ENCODE data around the gene PDZD2. TPM values are rescaled to one million over a fixed set of nuclear protein-coding genes. Genes with fewer than 3 reads are reported as not detected.
"Not testable (repeated sequence)": the region's sequence is repeated elsewhere in the genome, so short reads cannot be mapped to it uniquely, and the experiment has no call there.

Gene PDZD2
- polyA plus RNA-seq, 6 donors from 2014 or later, result 0.05 to 0.24 (median 0.06) TPM; not detected in 1

- H3K27ac Mint-ChIP-seq, result no peak overlapping the region
- peak overlapping the region in 1 of 8 donors; percentile 1 for H3K4me3 Mint-ChIP-seq
- peaks cover 0 to 4% (median 0%) of the 10 kb centered on the region in 3 donors for H3K27me3 Mint-ChIP-seq
These were observed 121.0 kb downstream of the PDZD2 start for GRCh38 chr5:31759925-31760324.

DNA sequence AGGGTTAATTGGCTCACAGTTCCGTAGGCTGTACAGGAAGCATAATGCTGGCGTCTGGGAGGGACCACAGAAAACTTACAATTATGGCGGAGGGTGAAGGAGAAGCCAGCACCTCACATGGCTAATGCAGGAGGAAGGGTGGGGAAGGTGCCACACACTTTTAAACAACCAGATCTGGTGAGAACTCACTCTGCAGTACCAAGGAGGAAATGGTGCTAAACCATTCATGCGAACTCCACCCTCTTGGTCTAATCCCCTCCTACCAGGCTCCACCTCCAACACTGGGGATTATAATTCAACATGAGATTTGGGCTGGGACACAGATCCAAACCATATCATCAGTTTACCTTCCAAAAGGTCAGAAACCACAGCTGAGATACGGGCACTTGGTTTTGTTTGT lies 122.9 kb downstream of the PDZD2 start:
- H3K9me3 Mint-ChIP-seq, result peaks cover 0 to 10% (median 4%) of the 10 kb centered on the region in 7 donors
- peaks cover 0 to 4% (median 0%) of the 10 kb centered on the region in 3 donors for H3K27me3 Mint-ChIP-seq
- no peak for DNase-seq
- no peak overlapping the region for H3K27ac Mint-ChIP-seq
- no peak for ATAC-seq (ENCODE audit: low read depth in 2 of 2)
- no peaks in the 10 kb centered on the region for H3K4me1 Mint-ChIP-seq
- no peak overlapping the region for H3K4me3 Mint-ChIP-seq
- no peaks in the 10 kb centered on the region for H3K36me3 Mint-ChIP-seq

More at GRCh38 chr5:31759925-31760324, 121.0 kb downstream of the PDZD2 start:
- no peaks in the 10 kb centered on the region for H3K36me3 Mint-ChIP-seq
- DNase-seq, result no peak
- H3K9me3 Mint-ChIP-seq, result peaks cover 0 to 10% (median 4%) of the 10 kb centered on the region in 7 donors
- H3K4me1 Mint-ChIP-seq, result no peaks in the 10 kb centered on the region
- no peak for ATAC-seq (ENCODE audit: low read depth in 2 of 2)

DNA sequence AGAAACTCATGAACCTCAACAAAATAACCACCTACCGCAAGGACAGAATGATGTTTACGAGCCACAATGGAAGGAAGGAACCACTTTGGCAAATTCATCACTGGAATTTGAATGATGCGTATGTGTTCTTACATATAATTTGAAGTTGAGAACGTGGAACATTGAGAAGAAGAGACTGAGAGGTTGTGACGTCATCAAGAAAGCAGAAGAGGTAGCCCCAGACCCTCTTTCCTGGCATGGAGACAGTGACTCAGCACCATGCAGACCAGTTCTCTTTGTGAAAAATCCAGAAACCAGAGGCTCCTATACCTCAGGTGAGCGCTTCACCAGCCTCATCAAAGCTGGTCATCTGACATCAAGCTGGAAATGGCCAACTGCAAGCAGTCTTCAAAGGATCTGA lies 124.5 kb downstream of the PDZD2 start:
- Mint-ChIP-seq H3K27me3 (peaks cover 0 to 4% (median 0%) of the 10 kb centered on the region in 3 donors), H3K4me3 (no peak overlapping the region), H3K9me3 (peaks cover 0 to 10% (median 4%) of the 10 kb centered on the region in 7 donors), H3K27ac (no peak overlapping the region), H3K4me1 (no peaks in the 10 kb centered on the region), H3K36me3 (no peaks in the 10 kb centered on the region)
- no peak for ATAC-seq (ENCODE audit: low read depth in 2 of 2)
- DNase-seq, result no peak

- not testable (repeated sequence) for H3K36me3 Mint-ChIP-seq; ATAC-seq (ENCODE audit: low read depth in 2 of 2); DNase-seq; H3K27ac Mint-ChIP-seq; H3K4me1 Mint-ChIP-seq; H3K9me3 Mint-ChIP-seq; H3K27me3 Mint-ChIP-seq; H3K4me3 Mint-ChIP-seq
These were observed 125.8 kb downstream of the PDZD2 start for GRCh38 chr5:31764687-31765086.

DNA sequence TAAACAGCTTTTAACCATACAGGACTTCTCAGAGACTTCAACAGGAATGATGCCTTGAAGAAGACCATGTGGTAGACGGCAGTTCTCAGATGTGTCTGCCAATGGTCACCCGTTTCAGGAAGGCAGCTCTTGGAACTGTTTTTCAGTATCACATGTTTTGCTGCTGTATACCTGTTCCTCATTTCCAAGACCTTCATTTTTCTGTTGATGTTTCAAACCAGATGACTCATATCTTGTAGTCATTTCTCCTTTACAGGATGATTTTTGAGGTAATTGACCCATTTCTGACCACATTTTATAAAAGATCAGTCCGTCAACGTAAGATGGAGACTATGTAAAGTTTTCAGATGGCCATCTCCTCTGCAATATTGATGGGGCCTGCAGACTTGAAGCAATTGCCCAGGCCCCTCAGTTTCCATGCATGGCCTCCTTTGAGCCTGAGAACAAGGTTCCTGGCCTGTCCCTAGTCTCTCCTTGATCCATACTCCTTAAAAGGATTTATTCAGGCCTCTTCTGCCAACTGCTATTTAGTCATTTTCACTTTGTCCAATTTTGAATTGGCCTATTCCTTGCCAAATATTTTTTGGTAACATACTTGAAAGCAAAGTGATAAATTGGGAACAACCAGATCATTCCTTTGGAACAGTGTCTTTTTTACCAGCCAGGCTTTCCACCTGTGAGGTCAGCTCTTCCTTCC lies 128.6 kb downstream of the PDZD2 start:
- peaks cover 0 to 5% (median 0%) of the 10 kb centered on the region in 3 donors for H3K4me1 Mint-ChIP-seq
- no peaks in the 10 kb centered on the region for H3K27me3 Mint-ChIP-seq
- H3K9me3 Mint-ChIP-seq, result peaks cover 0 to 7% (median 3%) of the 10 kb centered on the region in 7 donors
- H3K27ac Mint-ChIP-seq, result no peak overlapping the region
- no peaks in the 10 kb centered on the region for H3K36me3 Mint-ChIP-seq
- DNase-seq (no peak), ATAC-seq (ENCODE audit: low read depth in 2 of 2) (no peak)
- H3K4me3 Mint-ChIP-seq, result no peak overlapping the region

DNA sequence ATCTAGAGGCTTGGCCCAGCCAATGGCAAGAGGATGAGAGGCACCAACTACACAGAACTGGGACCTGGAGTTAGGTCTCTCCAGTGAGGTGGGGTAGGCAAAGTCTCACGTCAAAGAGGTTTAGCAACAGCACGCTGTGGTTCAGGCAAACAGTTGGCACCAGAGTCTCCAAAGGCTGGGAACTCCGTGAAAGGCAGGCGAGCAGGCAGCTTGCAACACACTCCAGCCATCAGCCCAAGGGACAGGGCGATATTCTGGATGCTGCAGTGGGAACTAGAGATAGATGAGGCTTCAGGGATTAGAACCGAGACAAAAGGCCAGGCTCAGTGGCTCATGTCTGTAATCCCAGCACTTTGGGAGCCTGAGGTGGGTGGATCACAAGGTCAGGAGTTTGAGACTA lies 129.1 kb downstream of the PDZD2 start:
- ATAC-seq (ENCODE audit: low read depth in 2 of 2), result no peak
- H3K4me3 Mint-ChIP-seq, result no peak overlapping the region

GRCh38 chr5:31768784-31769183 lies 129.9 kb downstream of the PDZD2 start:
- no peak overlapping the region for H3K4me3 Mint-ChIP-seq
- no peaks in the 10 kb centered on the region for H3K36me3 Mint-ChIP-seq
- ATAC-seq (ENCODE audit: low read depth in 2 of 2) (no peak), DNase-seq (no peak)
- no peak overlapping the region for H3K27ac Mint-ChIP-seq
- H3K9me3 Mint-ChIP-seq, result peaks cover 0 to 5% (median 2%) of the 10 kb centered on the region in 7 donors
- H3K4me1 Mint-ChIP-seq, result peaks cover 0 to 5% (median 0%) of the 10 kb centered on the region in 3 donors
- H3K27me3 Mint-ChIP-seq, result no peaks in the 10 kb centered on the region

More for the DNA sequence above, 129.1 kb downstream of the PDZD2 start:
- H3K36me3 Mint-ChIP-seq, result no peaks in the 10 kb centered on the region
- peaks cover 0 to 5% (median 0%) of the 10 kb centered on the region in 3 donors for H3K4me1 Mint-ChIP-seq
- no peak overlapping the region for H3K27ac Mint-ChIP-seq
- no peak for DNase-seq
- H3K9me3 Mint-ChIP-seq, result peaks cover 0 to 7% (median 3%) of the 10 kb centered on the region in 7 donors
- no peaks in the 10 kb centered on the region for H3K27me3 Mint-ChIP-seq

GRCh38 chr5:31769530-31769929 lies 130.6 kb downstream of the PDZD2 start:
- Mint-ChIP-seq H3K36me3 (no peaks in the 10 kb centered on the region), H3K9me3 (peaks cover 0 to 6% (median 0%) of the 10 kb centered on the region in 7 donors), H3K4me3 (no peak overlapping the region), H3K4me1 (peaks cover 0 to 5% (median 0%) of the 10 kb centered on the region in 3 donors), H3K27me3 (no peaks in the 10 kb centered on the region), H3K27ac (no peak overlapping the region)
- no peak for DNase-seq
- no peak for ATAC-seq (ENCODE audit: low read depth in 2 of 2)

- no peaks in the 10 kb centered on the region for H3K27me3 Mint-ChIP-seq
- H3K36me3 Mint-ChIP-seq, result no peaks in the 10 kb centered on the region
- H3K27ac Mint-ChIP-seq, result no peak overlapping the region
- H3K9me3 Mint-ChIP-seq, result peaks cover 0 to 6% (median 4%) of the 10 kb centered on the region in 7 donors
- ATAC-seq (ENCODE audit: low read depth in 2 of 2) (no peak), DNase-seq (no peak)
- H3K4me3 Mint-ChIP-seq, result peak overlapping the region in 1 of 8 donors; percentile 10
- H3K4me1 Mint-ChIP-seq, result peaks cover 0 to 5% (median 0%) of the 10 kb centered on the region in 3 donors
These were observed 131.3 kb downstream of the PDZD2 start for GRCh38 chr5:31770132-31770720.

- Mint-ChIP-seq H3K27ac (no peak overlapping the region), H3K4me1 (peaks cover 0 to 5% (median 0%) of the 10 kb centered on the region in 3 donors), H3K27me3 (no peaks in the 10 kb centered on the region), H3K9me3 (peaks cover 0 to 8% (median 4%) of the 10 kb centered on the region in 7 donors), H3K36me3 (no peaks in the 10 kb centered on the region), H3K4me3 (no peak overlapping the region)
- ATAC-seq (ENCODE audit: low read depth in 2 of 2), result no peak
- no peak for DNase-seq
These were observed 132.1 kb downstream of the PDZD2 start for GRCh38 chr5:31770998-31771397.

DNA sequence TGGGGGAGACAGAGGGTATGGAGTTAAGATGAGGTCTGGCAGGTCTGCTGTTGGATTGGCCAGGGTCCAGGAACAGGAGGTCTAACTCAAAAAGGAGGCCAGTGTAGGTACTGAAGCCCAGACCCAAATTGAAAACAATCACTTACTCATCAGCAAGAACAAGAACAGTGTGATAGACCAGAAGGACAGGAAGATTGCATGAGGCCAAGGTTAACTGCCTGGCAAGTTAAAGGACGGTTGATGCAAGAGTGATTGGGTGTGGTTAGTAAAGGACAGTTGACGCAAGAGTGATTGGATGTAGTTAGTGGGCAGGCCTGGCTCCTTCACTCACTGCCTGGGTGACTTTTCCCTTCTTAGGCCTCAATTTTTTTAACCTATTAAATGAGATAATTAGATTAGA lies 132.6 kb downstream of the PDZD2 start:
- ATAC-seq (ENCODE audit: low read depth in 2 of 2) (no peak), DNase-seq (no peak)
- Mint-ChIP-seq H3K4me1 (peaks cover 0 to 5% (median 0%) of the 10 kb centered on the region in 3 donors), H3K27ac (no peak overlapping the region), H3K27me3 (no peaks in the 10 kb centered on the region), H3K36me3 (no peaks in the 10 kb centered on the region), H3K4me3 (no peak overlapping the region), H3K9me3 (peaks cover 0 to 10% (median 4%) of the 10 kb centered on the region in 7 donors)

DNA sequence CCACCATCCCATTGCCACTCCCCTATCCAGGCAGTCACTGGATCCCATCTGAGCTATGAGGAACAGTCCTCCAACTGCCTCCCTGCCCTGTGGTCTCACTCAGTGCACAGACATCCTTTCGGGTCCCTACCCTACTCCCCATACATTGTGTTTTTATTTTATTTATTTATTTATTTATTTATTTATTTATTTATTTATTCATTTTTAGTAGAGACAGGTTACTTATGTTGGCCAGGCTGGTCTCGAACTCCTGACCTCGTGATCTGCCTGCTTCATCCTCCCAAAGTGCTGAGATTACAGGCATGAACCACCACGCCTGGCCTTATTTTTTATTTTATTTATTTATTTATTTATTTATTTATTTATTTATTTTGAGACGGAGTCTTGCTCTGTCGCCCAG lies 137.4 kb downstream of the PDZD2 start:
- H3K9me3 Mint-ChIP-seq; H3K4me3 Mint-ChIP-seq; H3K36me3 Mint-ChIP-seq; ATAC-seq (ENCODE audit: low read depth in 2 of 2); H3K27me3 Mint-ChIP-seq; H3K4me1 Mint-ChIP-seq; DNase-seq; H3K27ac Mint-ChIP-seq: not testable (repeated sequence)

- no peak for DNase-seq
- no peak for ATAC-seq (ENCODE audit: low read depth in 2 of 2)
- H3K27me3 Mint-ChIP-seq, result no peaks in the 10 kb centered on the region
- H3K4me3 Mint-ChIP-seq, result no peak overlapping the region
- peaks cover 3 to 10% (median 7%) of the 10 kb centered on the region in 7 donors for H3K9me3 Mint-ChIP-seq
- no peaks in the 10 kb centered on the region for H3K36me3 Mint-ChIP-seq
- no peak overlapping the region for H3K27ac Mint-ChIP-seq
- H3K4me1 Mint-ChIP-seq, result no peaks in the 10 kb centered on the region
These were observed 138.2 kb downstream of the PDZD2 start for GRCh38 chr5:31776976-31777651.

- Mint-ChIP-seq H3K9me3 (peaks cover 0 to 7% (median 3%) of the 10 kb centered on the region in 7 donors), H3K27ac (no peak overlapping the region), H3K27me3 (no peaks in the 10 kb centered on the region), H3K4me1 (no peaks in the 10 kb centered on the region), H3K36me3 (no peaks in the 10 kb centered on the region), H3K4me3 (no peak overlapping the region)
- no peak for DNase-seq
- no peak for ATAC-seq (ENCODE audit: low read depth in 2 of 2)
These were observed 142.8 kb downstream of the PDZD2 start for GRCh38 chr5:31781772-31782171.
